ENCODE data around the gene LUC7L2.
"Not testable (repeated sequence)": the region's sequence is repeated elsewhere in the genome, so short reads cannot be mapped to it uniquely, and the experiment has no call there.

Gene LUC7L2

DNA sequence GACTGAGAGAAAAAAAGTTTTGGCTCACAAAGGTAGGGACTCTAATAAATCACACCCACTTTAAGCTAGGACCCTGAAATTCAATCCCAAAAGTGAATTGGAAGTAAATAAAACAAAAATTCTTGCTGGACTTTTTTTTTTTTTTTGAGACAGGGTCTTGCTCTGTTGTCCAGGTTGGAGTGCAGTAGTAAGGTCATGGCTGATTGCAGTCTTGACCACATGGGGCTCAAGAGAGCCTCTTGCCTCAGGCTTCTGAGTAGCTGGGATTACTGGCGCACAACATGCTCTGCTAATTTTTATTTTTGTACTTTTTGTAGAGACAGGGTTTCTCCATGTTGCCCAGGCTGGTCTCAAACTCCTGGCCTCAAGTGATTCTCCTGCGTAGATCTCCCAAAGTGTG lies 5.0 kb upstream of the LUC7L2 start:
- DNase-seq (ENCODE audit: low read depth in 3 of 3, low spot score in 1 of 3), result no peak

DNA sequence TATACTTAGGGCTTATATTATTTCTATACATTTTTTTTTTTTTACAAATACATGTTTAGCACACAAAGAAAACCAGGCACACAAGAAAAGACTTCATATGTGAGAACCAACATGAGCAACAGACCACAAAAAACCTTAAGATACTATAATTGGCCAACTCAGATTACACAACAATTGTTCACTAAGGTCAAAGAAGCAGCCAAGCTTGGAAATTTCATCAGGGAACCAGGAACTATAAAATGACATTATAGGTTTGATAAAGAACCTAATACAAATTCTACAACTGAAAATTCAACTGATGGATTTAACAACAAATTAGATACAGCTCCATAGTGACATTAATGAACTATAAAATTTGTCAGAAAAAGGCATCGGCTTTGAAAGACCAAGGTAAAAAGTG lies 4.4 kb upstream of the LUC7L2 start:
- no peak for DNase-seq (ENCODE audit: low read depth in 3 of 3, low spot score in 1 of 3)

DNA sequence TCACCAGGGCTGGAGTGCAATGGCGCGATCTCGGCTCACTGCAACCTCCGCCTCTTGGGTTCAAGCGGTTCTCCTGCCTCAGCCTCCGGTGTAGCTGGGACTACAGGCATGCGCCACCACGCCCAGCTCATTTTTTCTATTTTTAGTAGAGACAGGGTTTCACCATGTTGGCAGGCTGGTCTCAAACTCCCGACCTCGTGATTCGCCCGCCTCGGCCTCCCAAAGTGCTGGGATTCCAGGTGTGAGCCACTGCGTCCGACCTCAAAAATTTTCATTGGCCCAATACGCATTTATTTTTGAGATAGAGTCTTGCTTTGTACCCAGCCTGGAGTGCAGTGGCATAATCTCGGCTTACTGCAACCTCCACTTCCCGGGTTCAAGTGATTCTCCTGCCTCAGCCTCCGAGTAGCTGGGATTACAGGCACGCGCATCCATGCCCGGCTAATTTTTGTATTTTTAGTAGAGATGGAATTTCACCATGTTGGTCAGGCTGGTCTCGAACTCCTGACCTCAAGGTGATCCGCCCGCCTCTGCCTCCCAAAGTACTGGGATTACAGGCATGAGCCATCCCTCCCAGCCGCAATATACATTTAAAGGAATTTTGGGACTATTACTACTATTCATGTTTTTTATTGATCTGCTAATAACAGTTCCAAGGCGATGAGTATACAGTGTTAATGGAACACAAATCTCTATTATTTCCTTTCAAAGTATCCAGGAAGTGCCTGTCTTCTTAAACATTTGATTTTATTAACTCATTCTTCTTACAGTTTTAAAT lies 1.8 kb upstream of the LUC7L2 start:
- DNase-seq (ENCODE audit: low read depth in 3 of 3, low spot score in 1 of 3), result not testable (repeated sequence)

DNA sequence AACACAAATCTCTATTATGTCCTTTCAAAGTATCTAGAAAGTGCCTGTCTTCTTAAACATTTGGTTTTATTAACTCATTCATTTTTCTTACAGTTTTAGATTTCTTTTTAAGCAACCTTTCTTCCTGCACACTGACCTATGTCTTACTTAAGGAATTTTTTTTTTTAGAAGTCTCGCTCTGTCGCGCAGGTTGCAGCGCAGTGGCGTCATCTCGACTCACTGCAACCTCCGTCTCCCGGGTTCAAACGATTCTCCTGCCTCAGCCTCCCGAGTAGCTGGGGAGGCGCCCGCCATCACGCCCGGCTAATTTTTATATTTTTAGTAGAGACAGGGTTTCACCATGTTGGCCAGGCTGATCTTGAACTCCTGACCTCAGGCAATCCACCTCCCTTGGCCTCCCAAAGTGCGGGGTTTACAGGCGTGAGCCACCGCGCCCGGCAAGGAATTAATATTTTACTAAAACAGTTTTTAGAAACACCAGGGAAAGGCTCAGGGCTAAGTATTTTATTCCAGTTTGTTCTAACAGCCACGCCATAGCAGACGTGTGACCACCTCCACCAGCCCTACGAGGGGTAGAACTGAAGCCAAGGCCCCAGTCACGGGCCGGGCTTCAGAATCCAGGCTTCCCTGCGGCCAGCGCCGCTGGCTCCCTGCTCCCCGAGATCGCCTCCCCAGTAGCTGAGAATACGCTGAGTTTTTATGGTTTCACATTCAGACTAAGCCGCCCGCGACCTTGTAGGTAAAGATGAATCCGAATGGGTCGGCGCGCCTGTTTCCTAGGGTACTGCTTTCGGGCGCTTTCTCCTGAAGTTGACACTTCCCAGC lies 941 bp upstream of the LUC7L2 start:
- DNase-seq (ENCODE audit: low read depth in 3 of 3, low spot score in 1 of 3), result peak in 1 of 3 donors; percentile 27

DNA sequence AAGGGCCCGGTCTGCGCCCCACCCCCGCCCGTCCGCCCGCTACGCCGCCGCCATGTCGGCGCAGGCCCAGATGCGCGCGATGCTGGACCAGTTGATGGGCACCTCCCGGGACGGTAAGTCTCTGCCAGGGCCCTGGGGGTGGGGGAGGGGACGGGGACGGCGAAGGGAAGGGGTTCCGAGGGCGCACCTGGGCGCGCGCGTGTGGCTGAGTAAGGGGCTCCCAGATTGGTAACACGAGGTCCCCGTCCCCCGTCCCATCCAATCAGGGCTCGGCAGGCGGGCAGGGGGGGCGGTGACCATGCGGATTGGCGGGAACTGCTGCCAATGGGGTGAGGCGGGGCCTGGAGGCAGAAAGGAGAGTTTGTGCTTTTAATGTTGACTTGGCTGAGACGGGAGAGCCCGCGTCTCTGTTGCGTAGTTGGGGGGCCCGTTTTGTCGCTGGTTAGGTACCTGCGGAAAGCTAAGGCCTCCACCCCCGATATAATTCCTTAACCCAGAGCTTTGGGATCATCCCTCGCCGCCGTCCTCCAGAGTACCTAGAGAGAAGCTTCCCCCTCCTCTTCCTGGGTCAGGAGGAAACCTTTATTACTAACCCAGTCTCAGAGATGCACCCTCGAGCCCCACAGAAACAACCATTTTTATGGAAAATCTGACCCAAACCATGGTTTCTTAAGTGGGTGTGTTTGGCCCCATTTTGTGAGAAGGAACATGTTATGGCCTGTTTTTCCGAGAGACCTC lies 685 bp downstream of the LUC7L2 start:
- peak; percentile 95 to 97 (median 96) for DNase-seq (ENCODE audit: low read depth in 3 of 3, low spot score in 1 of 3)

DNA sequence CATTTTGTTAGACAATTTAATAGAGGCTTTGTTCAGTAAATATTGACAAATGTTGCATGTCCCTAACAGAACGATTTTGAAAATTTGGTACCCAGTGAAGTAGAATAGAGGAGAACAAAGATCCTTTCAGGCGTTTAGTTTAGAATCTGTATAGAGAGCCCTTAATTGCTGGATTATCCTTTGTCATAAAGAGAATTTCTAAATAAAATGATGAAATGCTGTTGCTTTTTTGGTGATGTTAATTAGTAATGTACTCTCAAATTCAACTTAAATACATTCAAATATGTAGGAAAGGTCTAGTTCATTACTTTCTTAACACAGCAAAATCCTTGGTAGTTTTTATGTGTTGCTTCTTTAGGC lies 1.2 kb downstream of the LUC7L2 start:
- no peak for DNase-seq (ENCODE audit: low read depth in 3 of 3, low spot score in 1 of 3)

DNA sequence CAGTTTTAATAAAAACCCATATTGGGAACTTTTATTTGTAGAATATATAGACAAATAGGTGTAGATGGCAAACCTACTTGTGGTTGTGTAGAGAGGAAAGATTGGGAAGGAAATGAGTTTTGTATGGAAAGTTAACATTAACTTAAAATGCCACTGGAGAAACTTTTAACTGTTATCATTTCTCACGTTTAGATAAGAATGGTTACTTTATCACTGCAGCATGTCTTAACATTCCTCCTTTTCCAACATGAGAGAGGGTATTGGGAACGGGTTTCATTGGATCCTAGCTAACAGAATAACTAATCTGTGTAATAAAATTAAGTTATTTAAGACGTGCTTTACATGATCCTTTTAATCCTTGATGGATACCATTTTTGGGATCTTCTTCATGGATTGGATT lies 1.8 kb downstream of the LUC7L2 start:
- DNase-seq (ENCODE audit: low read depth in 3 of 3, low spot score in 1 of 3), result no peak

DNA sequence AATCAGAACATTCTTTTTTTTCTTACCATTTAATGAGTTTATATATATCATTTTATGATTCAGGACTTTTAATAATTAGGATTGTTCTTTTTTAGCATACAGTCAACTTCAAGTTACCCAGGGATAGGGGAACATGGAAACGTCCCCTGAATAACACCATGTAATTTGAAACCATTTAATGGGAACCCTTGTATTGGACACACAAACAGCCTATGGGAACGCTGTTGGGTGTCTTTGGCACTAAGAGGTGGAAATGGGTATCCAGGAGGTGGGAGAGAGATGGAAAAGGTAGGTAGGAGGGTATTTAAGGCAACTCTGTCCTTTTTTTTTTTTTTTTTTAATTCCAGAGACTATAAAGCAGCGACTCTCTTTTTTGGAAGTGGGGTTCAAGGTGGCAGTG lies 2.6 kb downstream of the LUC7L2 start:
- DNase-seq (ENCODE audit: low read depth in 3 of 3, low spot score in 1 of 3), result no peak

DNA sequence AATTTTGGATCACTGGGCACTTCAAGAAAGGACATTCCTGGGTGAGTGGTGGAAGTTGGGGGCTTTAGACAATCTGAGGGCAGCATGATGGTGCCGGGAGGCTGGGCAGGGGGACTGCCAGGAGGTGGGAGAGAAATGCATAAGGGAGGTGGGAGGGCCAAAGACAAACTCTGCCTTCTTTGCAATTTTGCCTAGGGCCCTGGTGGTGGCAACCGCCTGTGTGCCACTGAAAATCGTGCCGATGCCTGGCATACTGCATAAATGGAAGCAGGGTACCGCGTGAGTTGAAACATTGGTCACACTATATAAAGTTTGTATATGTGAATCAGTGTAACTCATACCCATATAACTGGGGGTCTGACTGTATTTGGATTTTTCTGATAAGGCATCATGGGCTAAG lies 3.3 kb downstream of the LUC7L2 start:
- DNase-seq (ENCODE audit: low read depth in 3 of 3, low spot score in 1 of 3), result no peak

DNA sequence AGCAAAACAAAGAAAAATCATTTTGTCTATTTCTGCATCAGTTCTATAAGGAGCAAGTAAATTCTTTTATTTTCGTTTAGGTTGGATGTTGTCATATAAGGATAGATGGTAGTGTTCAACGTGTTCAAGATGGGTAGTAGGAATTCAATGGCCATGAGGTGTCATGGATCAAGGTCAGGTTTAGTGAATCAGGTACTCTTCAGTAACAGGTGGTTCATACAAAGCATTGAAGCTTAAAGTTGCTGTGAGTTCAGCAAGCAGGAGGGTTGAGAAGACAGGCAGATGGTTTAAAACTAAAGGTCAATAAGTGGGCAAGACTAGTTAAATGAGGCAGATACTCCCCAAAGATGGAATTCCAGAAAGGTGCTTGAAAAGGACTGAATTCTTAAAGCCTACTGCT lies 5.6 kb downstream of the LUC7L2 start:
- DNase-seq (ENCODE audit: low read depth in 3 of 3, low spot score in 1 of 3), result no peak

DNA sequence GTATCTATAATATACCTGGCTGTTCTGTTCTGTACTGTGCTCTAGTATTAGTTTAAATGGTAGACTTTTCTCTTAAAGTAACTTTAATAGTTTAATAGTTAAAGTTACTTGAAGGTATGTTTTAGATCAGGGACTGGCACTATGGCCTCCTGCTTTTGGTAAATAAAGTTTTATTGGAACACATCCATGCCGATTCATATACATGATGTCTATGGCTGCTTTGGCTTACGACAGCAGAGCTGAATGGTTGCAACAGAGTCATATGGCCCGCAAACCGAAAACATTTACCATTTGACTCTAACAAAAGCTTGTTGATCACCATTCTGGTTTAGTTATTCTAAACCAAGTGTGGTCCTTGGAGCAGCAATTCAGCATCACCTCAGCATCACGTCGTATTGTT lies 6.7 kb downstream of the LUC7L2 start:
- DNase-seq (ENCODE audit: low read depth in 3 of 3, low spot score in 1 of 3), result no peak

DNA sequence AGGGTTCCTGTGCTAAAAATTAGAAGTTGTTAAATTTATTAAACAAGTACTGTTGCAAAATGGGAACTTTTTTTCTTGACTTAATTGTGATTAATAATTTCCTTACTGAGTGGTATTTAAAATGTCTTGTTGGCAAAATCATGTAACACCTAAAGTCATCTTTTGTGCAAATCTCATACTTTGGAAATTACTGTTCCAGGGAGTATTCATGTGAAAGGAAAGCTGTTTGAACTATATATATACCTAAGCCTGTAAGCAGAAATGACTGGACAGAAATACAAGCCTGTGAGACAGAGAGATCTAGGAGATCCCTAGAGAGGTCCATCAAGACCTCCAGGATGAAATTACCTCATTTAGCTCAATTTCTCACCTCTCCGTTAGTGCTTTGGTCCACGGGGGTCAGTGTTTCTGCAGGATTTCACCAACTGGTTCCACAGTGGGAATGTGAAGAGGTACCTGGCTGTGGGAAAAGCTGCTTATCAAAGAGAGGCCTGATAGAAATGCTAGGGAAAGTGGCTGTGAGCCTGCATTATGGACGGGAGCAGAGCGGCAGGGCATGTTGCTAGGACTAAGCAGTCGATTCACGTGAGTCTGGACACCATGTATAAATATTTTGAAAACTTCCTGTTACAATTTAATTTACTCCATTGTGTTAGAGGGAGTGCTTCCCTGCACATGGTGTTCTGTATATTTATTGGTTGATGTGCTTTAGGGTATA lies 7.9 kb downstream of the LUC7L2 start:
- DNase-seq (ENCODE audit: low read depth in 3 of 3, low spot score in 1 of 3), result no peak

DNA sequence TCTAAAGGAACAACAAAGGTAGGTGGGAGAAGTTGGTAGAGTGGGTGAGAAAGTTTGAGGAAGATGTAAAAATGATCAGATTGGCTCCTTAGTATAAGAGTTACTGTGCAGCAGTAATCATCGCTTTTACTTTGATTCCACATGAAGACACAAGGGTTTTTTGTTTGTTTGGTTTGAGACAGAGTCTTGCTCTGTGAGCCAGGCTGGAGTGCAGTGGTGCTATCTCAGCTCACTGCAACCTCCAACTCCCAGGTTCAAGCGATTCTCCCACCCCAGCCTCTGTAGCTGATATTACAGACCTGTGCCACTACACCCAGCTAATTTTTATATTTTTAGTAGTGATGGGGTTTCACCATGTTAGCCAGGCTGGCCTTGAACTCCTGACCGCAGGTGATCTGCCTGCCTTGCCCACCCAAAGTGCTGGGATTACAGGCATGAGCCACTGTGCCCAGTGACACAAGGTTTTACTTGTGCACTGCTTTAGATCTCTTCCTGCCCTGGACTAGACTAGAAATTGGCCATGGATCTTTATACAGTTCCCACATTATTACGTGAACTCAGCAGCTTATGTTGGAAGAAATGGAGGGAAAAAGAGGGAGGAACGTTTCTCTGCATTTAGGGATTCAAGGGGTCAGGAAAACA lies 10.7 kb downstream of the LUC7L2 start:
- DNase-seq (ENCODE audit: low read depth in 3 of 3, low spot score in 1 of 3), result no peak

DNA sequence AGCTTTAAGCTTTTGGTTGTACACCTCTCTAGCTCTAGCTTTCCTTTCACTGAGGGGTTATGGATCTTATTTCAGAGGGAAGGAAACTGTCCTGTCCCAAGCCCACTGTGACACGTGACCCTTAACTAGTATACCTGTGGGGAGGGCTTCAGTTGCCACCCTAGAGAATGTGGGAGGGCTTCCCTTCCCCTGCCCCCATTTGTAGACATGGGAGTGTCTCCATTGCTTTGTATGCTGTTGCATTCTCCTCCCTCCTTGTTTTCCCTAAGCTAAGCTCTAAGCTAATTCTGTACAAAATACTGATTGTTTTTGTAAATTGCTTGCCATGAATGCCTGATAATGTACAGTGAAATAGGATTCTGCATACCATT lies 11.2 kb downstream of the LUC7L2 start:
- no peak for DNase-seq (ENCODE audit: low read depth in 3 of 3, low spot score in 1 of 3)

DNA sequence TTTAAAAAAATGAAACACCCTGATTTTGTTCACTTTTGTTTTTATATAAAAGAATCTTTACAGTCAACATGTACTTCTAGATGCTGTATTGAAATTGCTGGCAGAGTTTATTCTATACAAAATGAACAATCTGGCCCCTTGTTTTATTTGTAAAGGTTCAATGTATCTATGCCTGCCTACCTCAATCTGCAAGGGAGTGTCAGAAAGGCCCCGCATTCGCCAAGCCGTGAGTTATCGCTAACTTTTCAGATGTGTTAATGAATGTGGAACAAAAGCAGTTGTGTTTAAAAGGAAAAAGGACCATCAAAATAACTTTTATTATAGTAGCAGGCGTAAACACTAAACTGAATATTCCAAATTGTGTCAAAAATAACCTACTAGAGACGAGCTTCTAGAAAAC lies 14.6 kb downstream of the LUC7L2 start:
- no peak for DNase-seq (ENCODE audit: low read depth in 3 of 3, low spot score in 1 of 3)

DNA sequence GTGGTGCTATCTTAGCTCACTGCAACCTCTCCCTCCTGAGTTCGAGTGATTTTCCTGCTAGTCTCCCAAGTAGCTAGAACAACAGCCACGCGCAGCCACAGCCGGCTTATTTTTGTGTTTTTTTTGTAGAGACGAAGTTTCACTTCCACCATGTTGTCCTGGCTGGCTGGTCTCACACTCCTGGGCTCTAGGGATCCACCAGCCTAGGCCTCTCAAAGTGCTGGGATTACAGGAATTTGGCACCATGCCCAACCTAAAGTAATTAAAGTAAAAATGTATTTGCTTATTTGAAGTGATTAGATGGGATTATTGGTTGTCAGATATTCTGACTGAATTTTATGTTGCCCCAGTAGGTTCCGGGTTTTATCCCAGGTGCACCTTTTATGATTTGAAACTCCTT lies 22.7 kb downstream of the LUC7L2 start:
- no peak for DNase-seq (ENCODE audit: low read depth in 3 of 3, low spot score in 1 of 3)

DNA sequence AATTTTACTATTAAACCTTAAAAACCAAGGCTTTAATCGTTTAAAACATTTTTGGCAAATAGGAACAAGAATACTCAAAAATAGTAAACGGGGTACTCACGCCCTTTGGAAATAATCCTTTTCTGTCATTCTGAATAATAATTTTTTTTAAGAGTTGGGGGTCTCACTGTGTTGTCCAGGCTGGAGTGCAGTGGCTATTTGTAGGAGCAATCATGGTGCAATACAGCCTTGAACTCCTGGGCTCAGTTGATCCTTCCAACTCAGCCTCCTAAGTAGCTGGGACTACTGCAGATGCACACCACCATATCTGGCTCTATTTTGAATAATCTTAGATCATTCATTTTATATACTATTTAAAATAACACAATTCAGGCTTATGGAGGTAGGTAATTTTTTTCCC lies 24.9 kb downstream of the LUC7L2 start:
- no peak for DNase-seq (ENCODE audit: low read depth in 3 of 3, low spot score in 1 of 3)

DNA sequence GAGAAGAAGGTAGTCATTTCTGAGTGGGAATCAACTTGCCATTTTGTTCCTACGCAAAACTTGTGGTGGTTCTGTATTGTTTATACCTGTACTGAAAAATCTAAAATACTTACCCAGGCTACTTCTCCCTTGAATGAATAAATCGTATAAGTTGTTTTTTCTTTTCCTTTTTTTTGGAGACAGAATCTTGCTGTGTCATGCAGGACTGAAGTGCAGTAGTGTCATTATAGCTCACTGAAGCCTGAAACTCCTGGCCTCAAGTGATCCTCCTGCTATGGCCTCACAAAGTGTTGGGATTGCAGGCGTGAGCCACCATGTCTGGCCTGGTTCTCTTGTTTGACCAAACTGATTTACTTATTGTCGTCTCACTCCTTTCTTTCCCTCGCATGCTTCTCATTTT lies 27.9 kb downstream of the LUC7L2 start:
- DNase-seq (ENCODE audit: low read depth in 3 of 3, low spot score in 1 of 3), result no peak

DNA sequence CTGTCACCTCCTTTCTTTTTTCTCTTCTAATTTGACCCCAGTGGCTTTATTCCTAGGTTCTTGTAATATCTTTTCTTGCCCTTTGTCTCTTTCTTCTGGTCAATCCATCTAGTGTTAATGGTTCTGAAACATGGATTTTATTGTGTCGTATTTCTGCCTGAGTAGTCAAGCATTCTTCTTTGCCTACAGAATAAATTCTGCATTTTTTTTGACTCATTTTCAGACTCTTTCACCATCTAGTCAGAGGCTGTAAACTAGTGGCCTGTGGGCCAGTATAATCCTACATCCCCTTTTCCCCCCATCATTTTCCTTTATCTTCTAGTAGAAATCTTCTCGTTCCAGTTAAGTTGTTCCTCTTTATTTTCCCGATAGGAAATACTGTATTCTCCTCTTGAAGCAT lies 29.4 kb downstream of the LUC7L2 start:
- DNase-seq (ENCODE audit: low read depth in 3 of 3, low spot score in 1 of 3), result no peak

DNA sequence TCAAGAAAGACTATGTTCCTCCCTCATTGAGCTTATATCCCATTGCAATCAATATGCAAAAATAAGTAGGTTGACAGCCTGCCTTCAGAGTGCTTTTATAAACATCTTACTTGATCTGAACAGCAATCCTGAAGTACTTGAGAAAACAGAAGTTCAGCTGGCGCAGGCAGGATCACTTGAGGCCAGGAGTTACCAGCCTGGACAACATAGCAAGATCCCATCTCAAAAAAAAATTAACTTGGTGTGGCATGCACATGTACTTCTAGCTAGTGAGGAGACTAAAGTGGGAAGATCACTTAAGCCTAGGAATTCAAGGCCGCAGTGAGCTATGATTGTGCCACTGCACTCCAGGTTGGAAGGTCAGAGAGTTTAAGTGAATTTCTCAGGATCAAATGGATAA lies 30.1 kb downstream of the LUC7L2 start:
- DNase-seq (ENCODE audit: low read depth in 3 of 3, low spot score in 1 of 3), result no peak

DNA sequence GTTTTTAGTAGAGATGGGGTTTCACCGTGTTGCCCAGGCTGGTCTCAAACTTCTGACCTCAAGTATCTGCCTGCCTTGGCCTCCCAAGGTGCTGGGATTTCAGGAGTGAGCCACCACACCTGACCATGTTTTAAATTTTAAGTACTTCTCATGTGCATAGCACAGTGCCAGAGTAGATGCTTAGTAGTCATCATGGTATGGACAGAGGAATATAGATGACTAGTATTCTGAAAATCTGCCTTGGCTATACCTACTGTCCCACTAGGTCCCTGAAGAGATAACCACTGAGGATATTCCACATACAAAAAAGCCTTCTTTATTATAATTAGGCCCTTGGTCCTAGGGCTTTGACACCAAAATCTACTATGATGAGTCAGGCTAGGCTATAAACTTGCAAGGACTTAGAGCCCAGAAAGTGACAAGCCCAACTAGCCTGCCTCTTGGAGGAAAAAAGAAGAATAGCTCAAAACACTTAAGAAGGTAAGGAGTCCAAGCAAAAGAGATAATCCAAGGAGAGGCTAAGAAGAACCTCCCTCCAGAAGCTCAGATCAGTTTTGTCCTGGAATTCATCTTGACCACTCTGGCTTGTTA lies 34.0 kb downstream of the LUC7L2 start:
- no peak for DNase-seq (ENCODE audit: low read depth in 3 of 3, low spot score in 1 of 3)
